Measurements from ENCODE around the gene NEK11.
"Not testable (repeated sequence)": the region's sequence is repeated elsewhere in the genome, so short reads cannot be mapped to it uniquely, and the experiment has no call there.

NEK11 gene

GRCh38 chr3:131036200-131036816 lies 9.6 kb downstream of the NEK11 start:
- no peaks in the 10 kb centered on the region for H3K27me3 ChIP-seq (ENCODE audit: control insufficient read depth, insufficient read depth, low read length)
- H3K36me3 ChIP-seq (ENCODE audit: control insufficient read depth, insufficient read depth, low read length) = no peaks in the 10 kb centered on the region
- no peaks in the 10 kb centered on the region for H3K79me2 ChIP-seq

GRCh38 chr3:131036986-131037385 lies 10.3 kb downstream of the NEK11 start:
- H2AFZ ChIP-seq = no peak overlapping the region
- no peaks in the 10 kb centered on the region for H3K27me3 ChIP-seq (ENCODE audit: control insufficient read depth, insufficient read depth, low read length)
- H3K4me1 ChIP-seq = peaks cover 4% of the 10 kb centered on the region
- H3K4me2 ChIP-seq (ENCODE audit: low read length) = no peak overlapping the region
- H3K9ac ChIP-seq = no peak overlapping the region
- TF ChIP-seq CTCF (IDR thresholded peaks at IDR 0.05) = no peak
- H3K27ac ChIP-seq = no peak overlapping the region
- no peaks in the 10 kb centered on the region for H3K79me2 ChIP-seq
- no peak overlapping the region for H3K4me3 ChIP-seq (ENCODE audit: low read depth, low read length)
- H3K9me3 ChIP-seq (ENCODE audit: control insufficient read depth, low read length) = no peaks in the 10 kb centered on the region
- no peaks in the 10 kb centered on the region for H3K36me3 ChIP-seq (ENCODE audit: control insufficient read depth, insufficient read depth, low read length)

More at GRCh38 chr3:131036200-131036816, 9.6 kb downstream of the NEK11 start:
- no peak for TF ChIP-seq CTCF (IDR thresholded peaks at IDR 0.05)
- Histone ChIP-seq H3K9ac (no peak overlapping the region), H3K4me1 (peaks cover 4% of the 10 kb centered on the region), H3K4me3 (ENCODE audit: low read depth, low read length) (no peak overlapping the region), H3K27ac (no peak overlapping the region), H3K9me3 (ENCODE audit: control insufficient read depth, low read length) (no peaks in the 10 kb centered on the region), H3K4me2 (ENCODE audit: low read length) (no peak overlapping the region), H2AFZ (no peak overlapping the region)

- H3K27me3 ChIP-seq (ENCODE audit: control insufficient read depth, insufficient read depth, low read length) = no peaks in the 10 kb centered on the region
- H3K36me3 ChIP-seq (ENCODE audit: control insufficient read depth, insufficient read depth, low read length) = no peaks in the 10 kb centered on the region
- no peaks in the 10 kb centered on the region for H3K9me3 ChIP-seq (ENCODE audit: control insufficient read depth, low read length)
- H2AFZ ChIP-seq = no peak overlapping the region
- H3K27ac ChIP-seq = no peak overlapping the region
- H3K4me1 ChIP-seq = peaks cover 4% of the 10 kb centered on the region
- H3K9ac ChIP-seq = no peak overlapping the region
- H3K4me3 ChIP-seq (ENCODE audit: low read depth, low read length) = no peak overlapping the region
- H3K79me2 ChIP-seq = no peaks in the 10 kb centered on the region
- TF ChIP-seq CTCF (IDR thresholded peaks at IDR 0.05) = no peak
- no peak overlapping the region for H3K4me2 ChIP-seq (ENCODE audit: low read length)
Observed at GRCh38 chr3:131038326-131038725, 11.6 kb downstream of the NEK11 start.

- H3K36me3 ChIP-seq (ENCODE audit: control insufficient read depth, insufficient read depth, low read length); H3K4me3 ChIP-seq (ENCODE audit: low read depth, low read length); H3K27me3 ChIP-seq (ENCODE audit: control insufficient read depth, insufficient read depth, low read length); H3K27ac ChIP-seq; H2AFZ ChIP-seq; H3K9me3 ChIP-seq (ENCODE audit: control insufficient read depth, low read length); H3K9ac ChIP-seq; H3K79me2 ChIP-seq; H3K4me1 ChIP-seq; H3K4me2 ChIP-seq (ENCODE audit: low read length): not testable (repeated sequence)
Observed at GRCh38 chr3:131042271-131042985, 15.8 kb downstream of the NEK11 start.

GRCh38 chr3:131047582-131047981 lies 20.9 kb downstream of the NEK11 start:
- H3K4me2 ChIP-seq (ENCODE audit: low read length) = no peak overlapping the region
- no peaks in the 10 kb centered on the region for H3K27me3 ChIP-seq (ENCODE audit: control insufficient read depth, insufficient read depth, low read length)
- TF ChIP-seq CTCF (IDR thresholded peaks at IDR 0.05) = no peak
- no peak overlapping the region for H3K4me3 ChIP-seq (ENCODE audit: low read depth, low read length)
- H3K9ac ChIP-seq = no peak overlapping the region
- H3K79me2 ChIP-seq = no peaks in the 10 kb centered on the region
- H3K36me3 ChIP-seq (ENCODE audit: control insufficient read depth, insufficient read depth, low read length) = no peaks in the 10 kb centered on the region
- no peaks in the 10 kb centered on the region for H3K9me3 ChIP-seq (ENCODE audit: control insufficient read depth, low read length)
- H3K27ac ChIP-seq = no peak overlapping the region
- H3K4me1 ChIP-seq = no peaks in the 10 kb centered on the region
- H2AFZ ChIP-seq = no peak overlapping the region
